DMS153 (cell line): ENCODE measurements around the gene SMIM7.
"Not testable (repeated sequence)": the region's sequence is repeated elsewhere in the genome, so short reads cannot be mapped to it uniquely, and the experiment has no call there.

Experiments used
- DNase-seq: peaks from one replicate; lab custom pipeline; 2025; lab: John Stamatoyannopoulos, UW

The SMIM7 gene

GRCh38 chr19:16654627-16655026, 5.3 kb downstream of the SMIM7 start:
- DNase-seq = no peak

- no peak for DNase-seq
Observed at GRCh38 chr19:16654140-16654539, 5.8 kb downstream of the SMIM7 start.

- DNase-seq = no peak
Observed at GRCh38 chr19:16652854-16653253, 7.1 kb downstream of the SMIM7 start.

- not testable (repeated sequence) for DNase-seq
Observed at GRCh38 chr19:16651421-16652188, 8.3 kb downstream of the SMIM7 start.

- no peak for DNase-seq
Observed at GRCh38 chr19:16650821-16651220, 9.1 kb downstream of the SMIM7 start.

- no peak for DNase-seq
Observed at GRCh38 chr19:16649734-16650133, 10.2 kb downstream of the SMIM7 start.

GRCh38 chr19:16645140-16645539, 14.8 kb downstream of the SMIM7 start:
- DNase-seq = no peak

- DNase-seq = no peak
Observed at GRCh38 chr19:16641695-16642094, 18.2 kb downstream of the SMIM7 start.

- no peak for DNase-seq
Observed at GRCh38 chr19:16640951-16641350, 19.0 kb downstream of the SMIM7 start.

GRCh38 chr19:16638666-16639065, 21.3 kb downstream of the SMIM7 start:
- DNase-seq = no peak

- DNase-seq = no peak
Observed at GRCh38 chr19:16637535-16637934, 22.4 kb downstream of the SMIM7 start.

GRCh38 chr19:16631465-16631864, 28.5 kb downstream of the SMIM7 start:
- no peak for DNase-seq

- DNase-seq = no peak
Observed at GRCh38 chr19:16628984-16629691, 30.8 kb downstream of the SMIM7 start.

GRCh38 chr19:16628183-16628983, 31.6 kb downstream of the SMIM7 start, which contains the start of gene MED26:
Gene MED26 (minus strand): TSS chr19:16628204. CDS start chr19:16627943, 261 bp downstream.
- peak; percentile 88 for DNase-seq

- no peak for DNase-seq
Observed at GRCh38 chr19:16627928-16628182, 32.1 kb downstream of the SMIM7 start.

- DNase-seq = no peak
Observed at GRCh38 chr19:16627193-16627927, 32.6 kb downstream of the SMIM7 start.

- no peak for DNase-seq
Observed at GRCh38 chr19:16626796-16627192, 33.1 kb downstream of the SMIM7 start.

GRCh38 chr19:16625163-16625958, 34.6 kb downstream of the SMIM7 start:
- no peak for DNase-seq

GRCh38 chr19:16624236-16624635, 35.7 kb downstream of the SMIM7 start:
- DNase-seq = no peak

GRCh38 chr19:16623576-16623975, 36.4 kb downstream of the SMIM7 start:
- no peak for DNase-seq

GRCh38 chr19:16623066-16623465, 36.9 kb downstream of the SMIM7 start:
- no peak for DNase-seq
